AG10803 (cell line): Measurements from ENCODE around the gene TWIST1.

ENCODE experiments used
- DNase-seq: peaks from one replicate; pipeline ENCODE4 v3.0.0; 2010; ENCODE audit warnings: low read depth
- H3K4me3 ChIP-seq: 2 replicates; pipeline ENCODE4 v1.5.1; 2011; ENCODE audit warnings: mild to moderate bottlenecking, low read length, control low read depth
- TF ChIP-seq, protein P1 (sequence below): conservative IDR thresholded peaks from 2 replicates; pipeline ENCODE4 v1.5.1; 2011; ENCODE audit warnings: mild to moderate bottlenecking, low read length, control low read depth, inconsistent platforms

Gene TWIST1

DNA sequence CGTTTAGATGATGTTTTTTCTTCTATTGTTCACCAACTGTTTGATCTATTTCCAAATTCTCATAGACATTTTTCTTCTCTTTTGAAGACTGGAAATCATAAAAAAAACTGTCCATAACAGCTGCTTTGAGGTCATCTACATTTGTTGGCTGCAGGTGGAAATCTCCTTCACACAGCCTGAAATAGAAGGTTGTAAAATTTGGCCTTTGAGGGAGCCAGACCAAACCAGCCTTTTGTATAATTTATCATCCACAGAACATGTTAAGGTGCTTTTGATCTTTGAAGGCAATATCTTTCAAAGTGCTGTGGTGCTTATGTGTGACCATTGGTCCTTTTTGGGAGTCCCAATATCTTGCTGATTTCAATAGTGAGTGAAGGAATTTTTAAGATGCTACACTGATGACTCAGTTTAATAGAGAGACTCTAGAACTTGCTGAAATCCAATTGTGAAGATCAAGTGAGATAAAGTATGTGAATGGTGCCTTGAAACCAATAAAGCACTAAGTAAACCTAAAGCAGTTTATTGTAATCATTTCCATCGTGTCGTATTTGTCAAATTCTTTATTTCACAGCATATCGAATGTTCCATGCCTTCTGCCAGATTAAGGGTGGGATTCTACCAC is 22.4 kb upstream of the TWIST1 start:
- no peak overlapping the region for H3K4me3 ChIP-seq
- TF ChIP-seq, protein P1, sequence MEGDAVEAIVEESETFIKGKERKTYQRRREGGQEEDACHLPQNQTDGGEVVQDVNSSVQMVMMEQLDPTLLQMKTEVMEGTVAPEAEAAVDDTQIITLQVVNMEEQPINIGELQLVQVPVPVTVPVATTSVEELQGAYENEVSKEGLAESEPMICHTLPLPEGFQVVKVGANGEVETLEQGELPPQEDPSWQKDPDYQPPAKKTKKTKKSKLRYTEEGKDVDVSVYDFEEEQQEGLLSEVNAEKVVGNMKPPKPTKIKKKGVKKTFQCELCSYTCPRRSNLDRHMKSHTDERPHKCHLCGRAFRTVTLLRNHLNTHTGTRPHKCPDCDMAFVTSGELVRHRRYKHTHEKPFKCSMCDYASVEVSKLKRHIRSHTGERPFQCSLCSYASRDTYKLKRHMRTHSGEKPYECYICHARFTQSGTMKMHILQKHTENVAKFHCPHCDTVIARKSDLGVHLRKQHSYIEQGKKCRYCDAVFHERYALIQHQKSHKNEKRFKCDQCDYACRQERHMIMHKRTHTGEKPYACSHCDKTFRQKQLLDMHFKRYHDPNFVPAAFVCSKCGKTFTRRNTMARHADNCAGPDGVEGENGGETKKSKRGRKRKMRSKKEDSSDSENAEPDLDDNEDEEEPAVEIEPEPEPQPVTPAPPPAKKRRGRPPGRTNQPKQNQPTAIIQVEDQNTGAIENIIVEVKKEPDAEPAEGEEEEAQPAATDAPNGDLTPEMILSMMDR, result no peak
- peak; percentile 3 for DNase-seq

DNA sequence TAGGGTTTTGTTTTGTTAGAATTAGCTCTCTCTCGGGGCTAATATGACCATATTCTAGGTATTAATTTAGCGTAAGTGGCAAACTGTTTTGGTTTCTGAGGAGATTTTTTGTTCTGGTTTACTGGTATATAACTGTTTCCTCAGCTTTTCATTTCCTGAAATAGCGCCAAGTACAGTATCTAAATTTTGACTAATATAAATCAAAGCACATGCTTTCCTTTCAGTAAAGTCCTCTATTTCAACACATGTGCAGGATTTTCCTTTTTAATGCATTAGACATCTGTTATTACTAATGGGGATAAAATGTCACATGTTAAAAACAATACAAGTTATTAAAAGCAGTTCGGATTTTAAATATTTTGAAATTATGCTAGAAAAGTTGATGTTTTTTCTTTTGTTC is 16.4 kb upstream of the TWIST1 start:
- H3K4me3 ChIP-seq, result no peak overlapping the region
- TF ChIP-seq, protein P1, result no peak
- peak; percentile 64 for DNase-seq

DNA sequence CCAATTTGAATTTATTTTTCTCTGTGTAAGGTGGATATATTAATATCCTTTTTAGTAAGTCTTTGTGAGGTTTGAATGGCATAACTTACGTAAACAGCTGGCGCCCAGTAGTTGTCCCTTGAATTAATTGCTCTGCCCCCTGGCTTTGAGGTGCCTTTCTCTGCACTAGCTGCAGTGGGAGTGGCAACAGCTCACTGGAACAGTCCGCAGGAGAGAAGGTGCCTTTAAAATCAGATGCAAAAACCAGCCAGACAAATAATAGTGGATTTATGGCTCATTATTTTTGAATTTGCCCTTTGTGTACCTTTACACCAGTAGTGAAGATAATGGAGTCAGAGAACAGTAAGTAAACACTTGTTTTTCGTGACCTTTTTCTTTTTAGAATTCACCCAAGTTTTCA is 16.0 kb upstream of the TWIST1 start:
- DNase-seq, result no peak
- no peak overlapping the region for H3K4me3 ChIP-seq
- TF ChIP-seq, protein P1, result no peak

DNA sequence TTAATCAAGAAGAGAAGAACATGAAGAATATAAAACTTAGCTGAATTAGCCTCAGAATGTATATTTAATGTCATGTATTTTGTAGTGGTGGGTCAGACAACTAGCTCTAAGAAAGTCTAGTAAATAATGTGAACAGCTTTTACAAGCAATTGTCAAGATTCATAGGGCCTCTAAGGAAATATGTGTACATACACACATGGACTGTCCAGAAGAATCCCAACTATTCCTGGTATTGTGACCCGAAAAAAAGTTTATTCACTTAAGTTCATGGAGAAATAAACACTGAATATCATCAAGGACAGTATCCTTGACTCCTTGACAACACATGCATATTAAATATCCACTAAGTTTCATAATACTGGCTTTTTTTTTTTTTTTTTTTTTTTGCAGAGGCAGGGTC is 11.4 kb upstream of the TWIST1 start:
- TF ChIP-seq, protein P1, result no peak
- no peak overlapping the region for H3K4me3 ChIP-seq
- DNase-seq, result peak; percentile 72

DNA sequence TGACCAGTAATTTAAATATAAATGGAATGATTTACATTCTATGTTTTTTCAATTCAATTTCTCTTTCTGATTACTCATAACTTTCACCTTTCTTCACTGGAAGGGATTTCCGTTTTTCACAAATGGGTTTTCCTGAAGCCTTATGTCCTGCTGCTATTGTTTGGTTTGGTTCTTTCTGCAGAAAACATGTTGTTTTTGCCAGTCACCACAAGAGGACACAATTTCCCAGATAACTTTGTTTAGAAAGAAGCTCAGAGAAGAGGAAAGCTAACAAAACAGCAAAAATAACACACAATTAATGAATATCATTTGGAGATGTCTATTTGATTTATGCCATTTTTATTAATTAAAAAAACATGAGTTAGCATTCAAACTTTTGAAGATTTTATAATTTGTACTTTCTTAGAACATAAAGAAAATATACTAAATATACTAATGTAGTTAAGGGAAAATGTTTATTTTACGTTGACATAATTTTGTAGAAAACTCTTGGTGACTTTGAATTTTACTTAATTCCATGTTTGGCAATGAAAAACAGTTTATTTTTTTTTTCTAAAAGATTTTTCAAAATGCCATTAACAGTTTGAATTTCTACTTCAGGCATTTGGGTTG is 4.6 kb upstream of the TWIST1 start:
- H3K4me3 ChIP-seq, result no peak overlapping the region
- TF ChIP-seq, protein P1, result peak; percentile 96
- DNase-seq, result peak; percentile 73

DNA sequence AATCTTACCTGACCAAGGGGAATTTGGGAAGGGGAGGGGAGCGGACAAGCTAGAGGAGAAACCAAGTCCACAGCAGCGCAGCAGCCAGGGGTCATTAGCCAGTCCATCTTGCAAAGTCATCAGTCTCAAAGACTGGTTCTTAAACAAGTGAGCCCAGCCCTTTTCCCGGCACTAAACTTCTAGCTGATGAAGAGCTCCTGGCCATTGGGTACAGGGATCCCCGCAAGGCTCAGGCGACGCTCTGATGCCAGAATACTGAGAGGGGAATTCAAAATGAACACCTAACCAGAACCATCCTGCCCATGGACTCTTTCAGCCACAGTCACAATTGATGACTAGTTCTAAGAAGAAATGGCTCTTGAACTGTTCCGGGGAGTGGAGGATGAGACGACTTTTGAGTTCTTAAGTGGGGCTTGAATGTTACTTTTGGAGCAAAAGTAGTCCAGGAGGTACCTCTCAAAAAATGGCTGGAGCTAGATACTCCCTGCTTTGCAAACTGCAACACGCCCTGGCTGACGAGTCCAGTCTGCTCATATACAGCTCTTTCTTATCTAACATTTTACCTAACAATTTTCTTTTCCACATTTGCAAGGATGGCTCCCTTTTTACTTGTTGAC is 2.5 kb upstream of the TWIST1 start:
- H3K4me3 ChIP-seq, result peak overlapping the region; percentile 99
- DNase-seq, result no peak
- TF ChIP-seq, protein P1, result no peak

DNA sequence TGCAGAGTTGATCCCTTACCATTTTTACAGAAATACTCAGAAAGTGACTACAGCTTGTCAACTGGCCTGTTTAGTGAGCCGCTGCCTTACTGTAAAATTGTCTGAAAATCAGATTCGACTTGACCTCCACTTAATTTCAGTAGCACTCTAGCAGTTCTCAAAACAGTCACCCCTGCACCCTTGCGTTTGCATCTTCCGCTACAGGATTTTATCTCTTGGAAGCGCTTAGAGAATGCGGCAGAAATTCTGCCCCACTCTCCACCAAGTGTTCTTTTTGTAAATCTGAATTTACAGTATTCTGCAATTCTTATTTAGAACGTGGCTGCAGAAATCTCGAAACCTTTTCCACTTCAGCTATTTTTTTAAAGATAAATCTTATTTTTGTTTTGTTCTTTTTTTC is 1.9 kb upstream of the TWIST1 start:
- TF ChIP-seq, protein P1, result no peak
- DNase-seq, result no peak
- H3K4me3 ChIP-seq, result peak overlapping the region; percentile 99
